GM12891 (cell line): ENCODE measurements around the gene SLC4A4.

Experiments
- DNase-seq: peaks from one replicate; pipeline ENCODE4 v3.0.0; 2011; ENCODE audit warnings: low spot score; ENCODE audit not compliant: insufficient read length
- FAIRE-seq: peaks from 2 replicates; lab custom pipeline; 2011; peaks lifted over from hg19 to GRCh38; lab: Jason Lieb, UNC
- PAX5 ChIP-seq: IDR thresholded peaks from 2 replicates; pipeline ENCODE4 v1.6.1; 2011; ENCODE audit warnings: low read length, moderate library complexity, mild to moderate bottlenecking; ENCODE audit not compliant: insufficient read depth, severe bottlenecking
- POLR2A ChIP-seq: IDR thresholded peaks from 2 replicates; pipeline ENCODE4 v1.6.1; 2011; ENCODE audit warnings: low read depth, low read length, control low read depth
- POLR2AphosphoS5 ChIP-seq: IDR thresholded peaks from 2 replicates; pipeline ENCODE4 v1.6.1; 2011; ENCODE audit warnings: low read depth, low read length, control low read depth
- POU2F2 ChIP-seq: IDR thresholded peaks from 2 replicates; pipeline ENCODE4 v1.6.1; 2011; ENCODE audit warnings: low read depth, mild to moderate bottlenecking, control low read depth, low read length, moderate library complexity
- SPI1 ChIP-seq: IDR thresholded peaks from 2 replicates; pipeline ENCODE4 v1.6.1; 2011; ENCODE audit warnings: low read depth, low read length, control low read depth
- TAF1 ChIP-seq: IDR thresholded peaks from 2 replicates; pipeline ENCODE4 v1.6.1; 2011; ENCODE audit warnings: low read depth, low read length, control low read depth

Gene SLC4A4

GRCh38 chr4:71375494-71375893, 36.7 kb downstream of the SLC4A4 start:
- TF ChIP-seq POU2F2 (no peak), TAF1 (no peak), PAX5 (no peak), POLR2AphosphoS5 (no peak), POLR2A (no peak), SPI1 (no peak)
- no peak for DNase-seq
- FAIRE-seq, result no peak

GRCh38 chr4:71377561-71377960, 38.7 kb downstream of the SLC4A4 start:
- no peak for DNase-seq
- FAIRE-seq, result no peak
- TF ChIP-seq POLR2AphosphoS5, result no peak
- no peak for TF ChIP-seq TAF1
- no peak for TF ChIP-seq POU2F2
- no peak for TF ChIP-seq PAX5
- TF ChIP-seq SPI1, result no peak
- TF ChIP-seq POLR2A, result no peak

DNA sequence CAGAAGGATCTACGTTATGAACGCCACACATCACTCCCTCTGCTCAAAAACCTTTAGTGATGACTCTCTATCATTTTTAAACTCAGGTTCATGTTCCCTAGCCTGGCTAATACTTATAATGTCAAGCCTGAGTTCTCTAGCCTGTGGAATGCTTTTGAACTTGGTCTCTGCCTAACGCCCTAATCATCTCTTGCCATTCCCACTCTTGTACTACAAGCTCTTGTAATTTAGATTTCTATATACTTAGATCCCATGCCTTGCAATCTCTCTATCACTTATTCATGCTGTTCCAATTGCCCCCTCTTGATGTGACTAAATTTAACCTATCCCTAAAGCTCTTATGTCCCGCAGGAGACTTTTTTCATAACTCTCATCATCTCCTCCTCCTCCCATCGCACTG, 40.3 kb downstream of the SLC4A4 start:
- DNase-seq (no peak), FAIRE-seq (no peak)
- TF ChIP-seq TAF1 (no peak), SPI1 (no peak), PAX5 (no peak), POLR2AphosphoS5 (no peak), POLR2A (no peak), POU2F2 (no peak)

DNA sequence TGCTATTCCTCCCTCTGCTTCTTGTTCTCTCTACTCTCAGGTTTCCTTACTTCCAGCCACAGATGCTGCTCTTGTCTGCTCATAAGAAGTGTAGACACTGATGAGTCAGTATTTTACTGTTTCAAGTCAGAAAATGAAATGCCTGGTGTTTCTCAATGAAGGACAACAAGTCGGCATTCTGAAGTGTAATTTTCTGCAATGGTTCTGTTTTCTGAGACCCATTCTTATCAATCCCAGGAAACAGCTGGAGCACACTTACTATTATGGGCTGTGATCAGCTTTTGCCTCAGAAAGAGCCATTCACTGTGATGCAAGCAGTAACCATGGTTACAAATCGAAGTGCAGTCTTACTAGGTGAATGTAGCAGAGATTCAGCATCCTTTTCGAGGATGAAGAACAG, 42.0 kb downstream of the SLC4A4 start:
- no peak for TF ChIP-seq PAX5
- no peak for TF ChIP-seq POU2F2
- no peak for TF ChIP-seq SPI1
- no peak for TF ChIP-seq POLR2A
- TF ChIP-seq TAF1, result no peak
- no peak for TF ChIP-seq POLR2AphosphoS5
- no peak for FAIRE-seq
- DNase-seq, result no peak

- no peak for TF ChIP-seq POLR2A
- no peak for TF ChIP-seq PAX5
- DNase-seq, result no peak
- no peak for FAIRE-seq
Measured at GRCh38 chr4:71382125-71382899, 43.5 kb downstream of the SLC4A4 start.

DNA sequence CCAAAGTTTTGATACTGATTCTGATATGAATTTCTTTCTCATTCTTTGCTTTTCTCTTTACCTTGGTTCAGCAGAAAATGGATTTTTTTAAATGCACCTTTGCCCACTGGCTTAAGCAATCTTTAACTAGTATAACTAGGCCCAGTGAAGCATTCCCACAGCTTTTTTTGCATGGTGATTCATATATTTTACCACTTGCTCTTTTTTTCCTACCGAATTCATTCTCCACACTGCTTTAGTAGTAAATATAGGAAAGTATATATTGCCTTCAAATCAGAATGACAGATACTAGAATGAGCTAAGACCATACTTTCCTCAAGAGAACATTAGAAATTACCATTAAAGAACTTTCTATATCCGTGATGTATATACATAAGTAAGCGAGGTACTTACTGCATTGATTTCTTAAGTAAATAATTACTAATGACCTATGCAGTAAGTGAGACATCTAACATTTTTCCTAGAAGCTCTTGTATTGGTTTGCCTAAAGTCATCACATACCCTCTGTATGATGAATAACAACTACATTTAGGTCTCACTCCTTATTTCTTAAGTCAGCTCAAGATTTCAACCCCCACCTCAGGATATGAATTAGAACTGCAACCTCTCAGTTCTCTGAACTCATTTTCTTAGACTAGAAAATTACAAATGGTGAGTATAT, 44.2 kb downstream of the SLC4A4 start:
- TF ChIP-seq POU2F2 (no peak), POLR2A (no peak)
- FAIRE-seq, result no peak
- DNase-seq, result no peak

- no peak for FAIRE-seq
- no peak for DNase-seq
- no peak for TF ChIP-seq POLR2AphosphoS5
- TF ChIP-seq TAF1, result no peak
- TF ChIP-seq PAX5, result no peak
- TF ChIP-seq POLR2A, result no peak
- no peak for TF ChIP-seq SPI1
- TF ChIP-seq POU2F2, result no peak
Measured at GRCh38 chr4:71383984-71384383, 45.2 kb downstream of the SLC4A4 start.

GRCh38 chr4:71389149-71389827, 50.5 kb downstream of the SLC4A4 start:
- DNase-seq, result no peak
- no peak for FAIRE-seq
- TF ChIP-seq TAF1 (no peak), PAX5 (no peak), SPI1 (no peak), POLR2AphosphoS5 (no peak), POU2F2 (no peak), POLR2A (no peak)

DNA sequence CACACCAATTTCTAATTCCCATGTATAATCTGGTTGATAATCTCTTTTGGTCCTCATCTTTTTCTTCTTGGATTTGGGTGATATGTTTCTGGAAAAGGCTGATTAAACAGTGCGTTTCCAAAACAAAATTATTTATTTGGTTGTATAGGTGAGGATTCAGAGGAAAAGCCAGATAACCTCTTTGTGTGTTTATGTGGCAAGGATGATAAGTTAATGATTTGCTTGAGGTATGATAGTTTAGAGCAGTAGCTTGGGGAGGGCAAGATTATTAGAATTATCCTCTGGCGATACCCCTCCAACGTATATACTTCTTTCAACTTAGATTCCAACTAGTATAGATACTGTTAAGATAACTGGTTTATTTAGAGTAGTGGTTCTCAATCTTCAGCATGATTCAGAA, 53.3 kb downstream of the SLC4A4 start:
- FAIRE-seq, result no peak
- no peak for DNase-seq
- TF ChIP-seq PAX5 (no peak), POLR2A (no peak), TAF1 (no peak), SPI1 (no peak), POU2F2 (no peak), POLR2AphosphoS5 (no peak)
